H9 (cell line): ENCODE results near the gene BCAP29. TPM values are rescaled to one million over a fixed set of nuclear protein-coding genes. Genes with fewer than 3 reads are reported as not detected.

Experiments
- DNase-seq: peaks from one replicate; pipeline ENCODE4 v3.0.0-alpha.2; 2017
- H2AFZ ChIP-seq: one replicate; pipeline ENCODE4 v1.6.1; 2013; ENCODE audit warnings: mild to moderate bottlenecking, low read length, control low read depth, moderate library complexity
- H2AK5ac ChIP-seq: 2 replicates; pipeline ENCODE4 v1.6.1; 2013; ENCODE audit warnings: low read length, control low read depth, mixed read lengths; ENCODE audit not compliant: insufficient read length
- H2BK120ac ChIP-seq: one replicate; pipeline ENCODE4 v1.6.1; 2013; ENCODE audit warnings: low read depth, mild to moderate bottlenecking, low read length, control low read depth, inconsistent platforms; ENCODE audit not compliant: poor library complexity, severe bottlenecking
- H2BK12ac ChIP-seq: 2 replicates; pipeline ENCODE4 v1.6.1; 2013; ENCODE audit warnings: low read length, control low read depth, mixed read lengths, low read depth; ENCODE audit not compliant: insufficient read length
- H2BK15ac ChIP-seq: 2 replicates; pipeline ENCODE4 v1.6.1; 2013; ENCODE audit warnings: low read depth, low read length, control low read depth
- H2BK20ac ChIP-seq: one replicate; pipeline ENCODE4 v1.6.1; 2013; ENCODE audit warnings: low read depth, mild to moderate bottlenecking, low read length, control low read depth, inconsistent platforms; ENCODE audit not compliant: poor library complexity, severe bottlenecking
- H2BK5ac ChIP-seq: 2 replicates; pipeline ENCODE4 v1.6.1; 2013; ENCODE audit warnings: low read length, control low read depth, mixed read lengths; ENCODE audit not compliant: insufficient read length
- H3K14ac ChIP-seq: 2 replicates; pipeline ENCODE4 v1.6.1; 2013; ENCODE audit warnings: low read length, control low read depth; ENCODE audit not compliant: insufficient read depth
- H3K18ac ChIP-seq: 2 replicates; pipeline ENCODE4 v1.6.1; 2013; ENCODE audit warnings: low read depth, mild to moderate bottlenecking, mixed read lengths, low read length, control low read depth; ENCODE audit not compliant: insufficient read length
- H3K23ac ChIP-seq: 2 replicates; pipeline ENCODE4 v1.6.1; 2013; ENCODE audit warnings: low read length, control low read depth, mixed read lengths, low read depth; ENCODE audit not compliant: insufficient read length
- H3K23me2 ChIP-seq: 2 replicates; pipeline ENCODE4 v1.6.1; 2013; ENCODE audit warnings: low read depth, mild to moderate bottlenecking, mixed read lengths, low read length, control low read depth; ENCODE audit not compliant: insufficient read length, poor library complexity, severe bottlenecking
- H3K27ac ChIP-seq: 2 replicates; pipeline ENCODE4 v1.5.1; 2013; ENCODE audit warnings: low read length, control low read depth, mixed read lengths, low read depth; ENCODE audit not compliant: insufficient read length
- H3K27me3 ChIP-seq: 2 replicates; pipeline ENCODE4 v1.6.1; 2013; ENCODE audit warnings: low read length, control low read depth, inconsistent platforms; ENCODE audit not compliant: insufficient read depth
- H3K4ac ChIP-seq: 2 replicates; pipeline ENCODE4 v1.6.1; 2013; ENCODE audit warnings: low read depth, mild to moderate bottlenecking, control low read depth, inconsistent platforms, low read length, moderate library complexity
- H3K4me1 ChIP-seq: 2 replicates; pipeline ENCODE4 v1.6.1; 2013; ENCODE audit warnings: low read length, control low read depth, inconsistent platforms; ENCODE audit not compliant: insufficient read depth
- H3K4me2 ChIP-seq: 2 replicates; pipeline ENCODE4 v1.6.1; 2013; ENCODE audit warnings: low read length, control low read depth, mixed read lengths; ENCODE audit not compliant: insufficient read length, insufficient read depth
- H3K56ac ChIP-seq: 2 replicates; pipeline ENCODE4 v1.6.1; 2013; ENCODE audit warnings: low read depth, mild to moderate bottlenecking, mixed read lengths, low read length, control low read depth; ENCODE audit not compliant: insufficient read length
- H3K79me1 ChIP-seq: 2 replicates; pipeline ENCODE4 v1.6.1; 2013; ENCODE audit warnings: low read depth, mild to moderate bottlenecking, moderate library complexity, low read length, control low read depth, inconsistent platforms; ENCODE audit not compliant: insufficient read depth, poor library complexity, severe bottlenecking
- H3K79me2 ChIP-seq: 2 replicates; pipeline ENCODE4 v1.6.1; 2013; ENCODE audit warnings: low read length, control low read depth, inconsistent platforms; ENCODE audit not compliant: insufficient read depth
- H3K9ac ChIP-seq: 2 replicates; pipeline ENCODE4 v1.6.1; 2013; ENCODE audit warnings: low read length, control low read depth, mixed read lengths; ENCODE audit not compliant: insufficient read length; ENCODE audit errors: extremely low read depth
- H3K9me3 ChIP-seq: one replicate; pipeline ENCODE4 v1.6.1; 2013; ENCODE audit warnings: low read depth, low read length, inconsistent platforms; ENCODE audit not compliant: control insufficient read depth
- H3T11ph ChIP-seq: one replicate; pipeline ENCODE4 v1.6.1; 2013; ENCODE audit warnings: mild to moderate bottlenecking, low read length, control low read depth, inconsistent platforms
- H4K20me1 ChIP-seq: one replicate; pipeline ENCODE4 v1.6.1; 2013; ENCODE audit not compliant: control insufficient read depth, insufficient read length, insufficient read depth
- H4K5ac ChIP-seq: 2 replicates; pipeline ENCODE4 v1.6.1; 2013; ENCODE audit warnings: low read depth, mild to moderate bottlenecking, mixed read lengths, low read length, control low read depth; ENCODE audit not compliant: insufficient read length
- H4K8ac ChIP-seq: replicated peaks from 2 replicates; pipeline ENCODE4 v1.6.1; 2013; ENCODE audit warnings: low read length, control low read depth, mixed read lengths, low read depth; ENCODE audit not compliant: insufficient read length
- H4K91ac ChIP-seq: 2 replicates; pipeline ENCODE4 v1.6.1; 2013; ENCODE audit warnings: low read depth, mild to moderate bottlenecking, moderate library complexity, mixed read lengths, low read length, control low read depth; ENCODE audit not compliant: insufficient read length
- H3K27ac Mint-ChIP-seq, 3 experiments: 2 replicates in 2 of 3; 3 replicates in 1 of 3; pipeline ENCODE4 v1.8.0; 2020 to 2021; ENCODE audit warnings: mixed read lengths in 3 of 3, mild to moderate bottlenecking in 1 of 3, moderate library complexity in 1 of 3
- H3K27me3 Mint-ChIP-seq: 2 replicates; pipeline ENCODE4 v1.8.0; 2021; ENCODE audit warnings: low read depth, mild to moderate bottlenecking, moderate library complexity, mixed read lengths
- H3K36me3 Mint-ChIP-seq, 3 experiments: 2 replicates in 2 of 3; 3 replicates in 1 of 3; pipeline ENCODE4 v1.8.0; 2020 to 2021; ENCODE audit warnings: low read depth in 3 of 3, mixed read lengths in 3 of 3; ENCODE audit not compliant: insufficient read depth in 1 of 3
- H3K4me1 Mint-ChIP-seq, 2 experiments: 2 replicates each; pipeline ENCODE4 v1.8.0; 2020; ENCODE audit warnings: mixed read lengths in 2 of 2
- H3K4me3 Mint-ChIP-seq, 2 experiments: 2 replicates in 1 of 2; 3 replicates in 1 of 2; pipeline ENCODE4 v1.8.0; 2020 to 2021; ENCODE audit warnings: mild to moderate bottlenecking in 2 of 2, mixed read lengths in 2 of 2, moderate library complexity in 1 of 2
- H3K9me3 Mint-ChIP-seq, 2 experiments: 2 replicates in 1 of 2; 3 replicates in 1 of 2; pipeline ENCODE4 v1.8.0; 2020; ENCODE audit warnings: mild to moderate bottlenecking in 2 of 2, mixed read lengths in 2 of 2, moderate library complexity in 1 of 2
- CTCF ChIP-seq: fragments of 200-600 bp; sonication (generic); conservative IDR thresholded peaks from 3 replicates; pipeline ENCODE4 v1.8.0; 2021; ENCODE audit warnings: antibody characterized with exemption, mild to moderate bottlenecking
- WGBS: extraction: QIAGEN DNeasy Blood & Tissue Kit; methylation state at CpG from one replicate; pipeline ENCODE4 v1.1.7; 2013; ENCODE audit warnings: missing lambda C conversion rate, low lambda C conversion rate, mixed read lengths; ENCODE audit not compliant: insufficient read length; ENCODE audit errors: extremely low coverage; 5-methylcytosine and 5-hydroxymethylcytosine counted together
- total RNA-seq: library from RNA; stranded (reverse); gene quantifications from 2 replicates; pipeline ENCODE4 v1.2.1, GENCODE V29; 2021

The BCAP29 gene
- total RNA-seq, 1 experiment from 2014 or later: 30.6 TPM

GRCh38 chr7:107544848-107545591 lies 35.0 kb upstream of the BCAP29 start:
- no peak overlapping the region for H2BK5ac ChIP-seq
- H3K27ac ChIP-seq: no peak overlapping the region
- H3K27ac Mint-ChIP-seq: no peak overlapping the region
- H3K23ac ChIP-seq: no peak overlapping the region
- no peak overlapping the region for H3K4ac ChIP-seq
- no peak overlapping the region for H3T11ph ChIP-seq
- no peak overlapping the region for H2BK15ac ChIP-seq
- no peak overlapping the region for H2AK5ac ChIP-seq
- no peak overlapping the region for H2BK20ac ChIP-seq
- no peaks in the 10 kb centered on the region for H3K4me1 ChIP-seq
- no peaks in the 10 kb centered on the region for H3K79me2 ChIP-seq
- peaks cover 9% of the 10 kb centered on the region for H3K79me1 ChIP-seq
- peaks cover 9 to 14% of the 10 kb centered on the region in 2 experiments; a peak in 4 of 5 replicates for H3K9me3 Mint-ChIP-seq
- no peaks in the 10 kb centered on the region for H3K9me3 ChIP-seq
- no peak overlapping the region for H4K5ac ChIP-seq
- no peak overlapping the region for H3K14ac ChIP-seq
- H3K4me2 ChIP-seq: no peak overlapping the region
- H3K36me3 Mint-ChIP-seq: peaks cover 34 to 47% (median 43%) of the 10 kb centered on the region in 3 experiments
- no peak overlapping the region for H3K18ac ChIP-seq
- WGBS: no CpG with 5 or more reads among the region's 4 CpGs
- H3K23me2 ChIP-seq: no peaks in the 10 kb centered on the region
- no peak overlapping the region for H2BK120ac ChIP-seq
- H2AFZ ChIP-seq: no peak overlapping the region
- no peak for DNase-seq
- no peak overlapping the region for H2BK12ac ChIP-seq
- no peaks in the 10 kb centered on the region for H3K27me3 ChIP-seq
- no peaks in the 10 kb centered on the region for H4K20me1 ChIP-seq
- no peak overlapping the region for H3K9ac ChIP-seq
- no peak overlapping the region for H3K56ac ChIP-seq
- H3K4me3 Mint-ChIP-seq: no peak overlapping the region
- no peak overlapping the region for H4K8ac ChIP-seq
- TF ChIP-seq CTCF: no peak
- no peaks in the 10 kb centered on the region for H3K4me1 Mint-ChIP-seq
- no peak overlapping the region for H4K91ac ChIP-seq
- H3K27me3 Mint-ChIP-seq: no peaks in the 10 kb centered on the region
